HCT116 (cell line): ENCODE data around the gene SEMA6A. TPM values are rescaled to one million over a fixed set of nuclear protein-coding genes. Genes with fewer than 3 reads are reported as not detected.

Source experiments
- ATAC-seq: fragments of 200-7000 bp; cut with Tn5 transposase; 2 replicates; pipeline ENCODE4 v1.9.1; 2020; ENCODE audit warnings: mild to moderate bottlenecking, moderate library complexity
- BruUV-seq: library from RNA; stranded (reverse); fragments of 400-500 nt; replicated peaks from 2 replicates; lab custom pipeline; 2021; lab: Mats Ljungman, UMichigan
- CTCF ChIA-PET: fragments of 300-600 bp; sonication (Branson Sonifier 250); formaldehyde crosslinking; loops from one replicate; lab custom pipeline; 2021; ENCODE audit warnings: antibody characterized with exemption; lab: Charles Lee
- POLR2A ChIA-PET: fragments of 300-600, 350-600 bp; sonication (Branson Sonifier 250); formaldehyde crosslinking; loops from one replicate; lab custom pipeline; 2021; ENCODE audit warnings: antibody characterized with exemption; lab: Charles Lee
- RAD21 ChIA-PET, 2 experiments: fragments of 300-600 bp; sonication (Branson Sonifier 250); formaldehyde crosslinking; loops; one replicate each; lab custom pipeline; 2023; ENCODE audit warnings: low total read pairs in 2 of 2; ENCODE audit not compliant: uncharacterized antibody in 2 of 2, unreplicated experiment in 2 of 2, low non-redundant PET in 1 of 2; lab: Charles Lee
- DNase-seq: peaks from one replicate; pipeline ENCODE4 v3.0.0-alpha.2; 2010; ENCODE audit warnings: low read depth, low spot score
- H2AFZ ChIP-seq: fragments of 200-600 bp; shearing (Covaris generic), sonication (generic); 2 replicates; pipeline ENCODE4 v1.6.1; 2017; ENCODE audit warnings: low read depth, mixed run types, mixed read lengths, antibody characterized with exemption, low read length; ENCODE audit not compliant: poor library complexity, severe bottlenecking
- H3K27ac ChIP-seq: 2 replicates; pipeline ENCODE4 v1.5.1; 2012; ENCODE audit warnings: low read depth, low read length
- H3K27me3 ChIP-seq: fragments of 200-600 bp; sonication (generic); 2 replicates; pipeline ENCODE4 v1.6.1; 2016; ENCODE audit warnings: mixed run types, low read length, mixed read lengths; ENCODE audit not compliant: insufficient read depth
- H3K36me3 ChIP-seq, 2 experiments: fragments of 200-500 bp in 1 of 2; fragments of 200-600 bp in 1 of 2; sonication (Bioruptor generic) in 1 of 2; sonication (generic) in 1 of 2; 2 replicates each; pipeline versions ENCODE4 v1.5.1 to v1.6.1; 2014 to 2016; ENCODE audit warnings: low read length in 2 of 2, inconsistent platforms in 1 of 2, mixed read lengths in 1 of 2, mixed run types in 1 of 2; ENCODE audit not compliant: insufficient read depth in 2 of 2, control insufficient read depth in 1 of 2
- H3K4me1 ChIP-seq, 2 experiments: fragments of 200-600 bp in 1 of 2; sonication (generic) in 1 of 2; 2 replicates each; pipeline versions ENCODE4 v1.5.1 to v1.6.1; 2012 to 2017; ENCODE audit warnings: low read length in 2 of 2, inconsistent platforms in 1 of 2, mild to moderate bottlenecking in 1 of 2, mixed read lengths in 1 of 2, mixed run types in 1 of 2, moderate library complexity in 1 of 2; ENCODE audit not compliant: insufficient read depth in 2 of 2, control insufficient read depth in 1 of 2
- H3K4me2 ChIP-seq: fragments of 200-600 bp; sonication (generic); 2 replicates; pipeline ENCODE4 v1.6.1; 2017; ENCODE audit warnings: mixed run types, low read length, mixed read lengths
- H3K4me3 ChIP-seq, 2 experiments: fragments of 200-600 bp in 1 of 2; sonication (generic) in 1 of 2; replicated peaks in 1 of 2; 2 replicates each; pipeline ENCODE4 v1.5.1; 2011 to 2016; ENCODE audit warnings: low read length in 2 of 2, control low read depth in 1 of 2, low read depth in 1 of 2, mild to moderate bottlenecking in 1 of 2, mixed read lengths in 1 of 2, mixed run types in 1 of 2
- H3K79me2 ChIP-seq: fragments of 200-600 bp; sonication (generic); 2 replicates; pipeline ENCODE4 v1.6.1; 2017; ENCODE audit warnings: mild to moderate bottlenecking, mixed run types, low read length, moderate library complexity, mixed read lengths; ENCODE audit not compliant: insufficient read depth
- H3K9ac ChIP-seq: fragments of 200-600 bp; sonication (generic); 2 replicates; pipeline ENCODE4 v1.6.1; 2016; ENCODE audit warnings: low read length, mixed read lengths
- H3K9me2 ChIP-seq: fragments of 200-600 bp; sonication (generic), shearing (Covaris generic); 2 replicates; pipeline ENCODE4 v1.6.1; 2017; ENCODE audit warnings: mixed run types, mild to moderate bottlenecking, moderate library complexity; ENCODE audit not compliant: insufficient read depth
- H3K9me3 ChIP-seq, 2 experiments: fragments of 200-500 bp in 1 of 2; fragments of 200-600 bp in 1 of 2; sonication (Bioruptor generic) in 1 of 2; sonication (generic) in 1 of 2; 2 replicates each; pipeline ENCODE4 v1.6.1; 2014 to 2017; ENCODE audit warnings: low read length in 2 of 2, mixed read lengths in 2 of 2, inconsistent platforms in 1 of 2, low read depth in 1 of 2, mild to moderate bottlenecking in 1 of 2, mixed run types in 1 of 2, moderate library complexity in 1 of 2; ENCODE audit not compliant: control insufficient read depth in 1 of 2, insufficient read depth in 1 of 2
- H4K20me1 ChIP-seq: fragments of 200-600 bp; sonication (generic), shearing (Covaris generic); 2 replicates; pipeline ENCODE4 v1.6.1; 2017; ENCODE audit warnings: mixed run types, mild to moderate bottlenecking, moderate library complexity; ENCODE audit not compliant: insufficient read depth
- ATF3 ChIP-seq: IDR thresholded peaks from 2 replicates; pipeline ENCODE4 v1.6.1; 2012
- CBX3 ChIP-seq: IDR thresholded peaks from 2 replicates; pipeline ENCODE4 v1.6.1; 2012; ENCODE audit warnings: low read depth
- FOSL1 ChIP-seq: IDR thresholded peaks from 2 replicates; pipeline ENCODE4 v1.6.1; 2012; ENCODE audit warnings: low read depth
- JUND ChIP-seq: IDR thresholded peaks from 2 replicates; pipeline ENCODE4 v1.6.1; 2012
- MAX ChIP-seq: IDR thresholded peaks from 2 replicates; pipeline ENCODE4 v1.6.1; 2012
- POLR2AphosphoS5 ChIP-seq: IDR thresholded peaks from 2 replicates; pipeline ENCODE4 v1.6.1; 2011; ENCODE audit warnings: mild to moderate bottlenecking, low read depth, low read length, moderate library complexity
- RAD21 ChIP-seq: IDR thresholded peaks from 2 replicates; pipeline ENCODE4 v1.6.1; 2012; ENCODE audit warnings: low read depth, mild to moderate bottlenecking
- REST ChIP-seq: IDR thresholded peaks from 2 replicates; pipeline ENCODE4 v1.6.1; 2012; ENCODE audit warnings: low read depth
- SIN3A ChIP-seq: IDR thresholded peaks from 2 replicates; pipeline ENCODE4 v1.6.1; 2012; ENCODE audit warnings: low read depth
- SRF ChIP-seq: IDR thresholded peaks from 2 replicates; pipeline ENCODE4 v1.6.1; 2012; ENCODE audit warnings: low read depth
- intact Hi-C: fragments of 100-400 bp; cut with micrococcal nuclease; formaldehyde crosslinking; loops from 2 replicates; pipeline ENCODE4 v1.10.0; 2022
- total RNA-seq: library from RNA; stranded (reverse); gene quantifications from one replicate; pipeline ENCODE4 v1.2.1, GENCODE V29; 2021; ENCODE audit not compliant: unreplicated experiment

The SEMA6A gene
- total RNA-seq, 1 experiment from 2014 or later = 6.7 TPM

- Histone ChIP-seq H3K9ac (no peak overlapping the region), H3K4me1 (no peaks in the 10 kb centered on the region), H3K79me2 (no peaks in the 10 kb centered on the region), H4K20me1 (no peaks in the 10 kb centered on the region), H3K4me3 (no peak overlapping the region), H3K27me3 (no peaks in the 10 kb centered on the region), H3K27ac (no peak overlapping the region), H3K9me2 (no peaks in the 10 kb centered on the region), H3K36me3 (no peaks in the 10 kb centered on the region), H2AFZ (no peak overlapping the region), H3K4me2 (no peak overlapping the region), H3K9me3 (no peaks in the 10 kb centered on the region)
- CTCF ChIA-PET = no interaction called here
- TF ChIP-seq ATF3 (no peak), RAD21 (no peak), POLR2AphosphoS5 (no peak), REST (no peak), FOSL1 (no peak), SIN3A (no peak), MAX (no peak), SRF (no peak), JUND (no peak), CBX3 (no peak)
- DNase-seq = no peak
- ATAC-seq = no peak
- intact Hi-C loops = no loop called here
- RAD21 ChIA-PET = no interaction called here
- POLR2A ChIA-PET = no interaction called here
- BruUV-seq = no TSS peak
These were observed 107.7 kb downstream of the SEMA6A start for GRCh38 chr5:116466727-116467464.
